Measurements from ENCODE around the gene SNPH.

The SNPH gene

GRCh38 chr20:1332749-1333300 lies 66.7 kb downstream of the SNPH start (continued):
- TF ChIP-seq ZNF830 (tag by site-specific recombination; IDR thresholded peaks at IDR 0.05; ENCODE audit: low read depth) (no peak), GFI1B (tag by site-specific recombination; IDR thresholded peaks at IDR 0.05) (no peak), MYNN (tag by site-specific recombination; IDR thresholded peaks at IDR 0.05; ENCODE audit: borderline replicate concordance) (no peak), ZNF645 (tag by site-specific recombination; IDR thresholded peaks at IDR 0.05) (no peak), ZNF26 (tag by site-specific recombination; IDR thresholded peaks at IDR 0.05) (no peak), ZNF521 (tag by site-specific recombination; IDR thresholded peaks at IDR 0.05) (no peak)

GRCh38 chr20:1333462-1334369 lies 67.6 kb downstream of the SNPH start:
- no peak for TF ChIP-seq ZNF37A (tag by site-specific recombination; IDR thresholded peaks at IDR 0.05)
- TF ChIP-seq ZSCAN18 (tag by site-specific recombination; IDR thresholded peaks at IDR 0.05), result no peak
- H3K27ac ChIP-seq (ENCODE audit: extremely low read depth, low read depth, low read length), result no peak overlapping the region
- peaks cover 12 to 33% of the 10 kb centered on the region in 2 experiments; a peak in 2 of 3 replicates for H3K36me3 ChIP-seq (ENCODE audit: control insufficient read depth in 2 of 2, insufficient read depth in 1 of 2, low read length in 2 of 2)
- peaks cover 9% of the 10 kb centered on the region for H3K4me1 ChIP-seq (ENCODE audit: control insufficient read depth, insufficient read depth, low read length)
- no peaks in the 10 kb centered on the region for H3K9me3 ChIP-seq (ENCODE audit: control insufficient read depth, insufficient read depth, low read depth, low read length)
- ChIA-PET POLR2A (interaction anchor here (1.4 kb wide), 2 partner anchors 8 to 59 kb away, joined by 3 to 8 read pairs; partner anchors contain the start of gene FKBP1A), CTCF (interaction anchor here (0.6 to 1.5 kb wide), 3 partner anchors 8 to 105 kb away, joined by 4 read pairs; no protein-coding TSS in a partner anchor)
- no peak overlapping the region for H3K4me3 ChIP-seq (ENCODE audit: low read depth, low read length)

- no peak overlapping the region for H3K4me3 ChIP-seq (ENCODE audit: low read depth, low read length)
- H3K4me1 ChIP-seq (ENCODE audit: control insufficient read depth, insufficient read depth, low read length), result peaks cover 4% of the 10 kb centered on the region
- no peak overlapping the region for H3K27ac ChIP-seq (ENCODE audit: extremely low read depth, low read depth, low read length)
- H3K36me3 ChIP-seq (ENCODE audit: control insufficient read depth in 2 of 2, insufficient read depth in 1 of 2, low read length in 2 of 2), result peaks cover 12 to 28% of the 10 kb centered on the region in 2 experiments; a peak in 2 of 3 replicates
- ChIA-PET POLR2A (interaction anchor here (0.6 to 1.4 kb wide), 3 partner anchors 9 to 62 kb away, joined by 3 to 8 read pairs (median 5); no protein-coding TSS in a partner anchor), CTCF (interaction anchor here (1.5 kb wide), 1 partner anchor 8 kb away, joined by 4 read pairs; no protein-coding TSS in a partner anchor)
- TF ChIP-seq GFI1B (tag by site-specific recombination; IDR thresholded peaks at IDR 0.05) (no peak), ZNF529 (tag by site-specific recombination; IDR thresholded peaks at IDR 0.05; ENCODE audit: insufficient replicate concordance) (no peak), HIC1 (tag by site-specific recombination; IDR thresholded peaks at IDR 0.05) (no peak), INSM2 (tag by site-specific recombination; IDR thresholded peaks at IDR 0.05) (no peak), ZNF654 (tag by site-specific recombination; IDR thresholded peaks at IDR 0.05; ENCODE audit: low read depth) (no peak), ZNF514 (tag by site-specific recombination; IDR thresholded peaks at IDR 0.05) (no peak), YY2 (tag by site-specific recombination; IDR thresholded peaks at IDR 0.05) (no peak), ZNF394 (tag by site-specific recombination; IDR thresholded peaks at IDR 0.05; ENCODE audit: borderline replicate concordance) (no peak), SP2 (tag by site-specific recombination; IDR thresholded peaks at IDR 0.05) (no peak), REPIN1 (tag by site-specific recombination; IDR thresholded peaks at IDR 0.05; ENCODE audit: low read depth) (no peak), ZNF132 (tag by site-specific recombination; IDR thresholded peaks at IDR 0.05; ENCODE audit: borderline replicate concordance) (no peak)
- H3K9me3 ChIP-seq (ENCODE audit: control insufficient read depth, insufficient read depth, low read depth, low read length), result no peaks in the 10 kb centered on the region
Observed at GRCh38 chr20:1334370-1334731, 68.3 kb downstream of the SNPH start.
